G401.6 (cell line): ENCODE measurements around the gene PRTG.
"Not testable (repeated sequence)": the region's sequence is repeated elsewhere in the genome, so short reads cannot be mapped to it uniquely, and the experiment has no call there.

Experiments
- FAIRE-seq: peaks from 2 replicates; lab custom pipeline; 2012; peaks lifted over from hg19 to GRCh38; lab: Jason Lieb, UNC

The PRTG gene

DNA sequence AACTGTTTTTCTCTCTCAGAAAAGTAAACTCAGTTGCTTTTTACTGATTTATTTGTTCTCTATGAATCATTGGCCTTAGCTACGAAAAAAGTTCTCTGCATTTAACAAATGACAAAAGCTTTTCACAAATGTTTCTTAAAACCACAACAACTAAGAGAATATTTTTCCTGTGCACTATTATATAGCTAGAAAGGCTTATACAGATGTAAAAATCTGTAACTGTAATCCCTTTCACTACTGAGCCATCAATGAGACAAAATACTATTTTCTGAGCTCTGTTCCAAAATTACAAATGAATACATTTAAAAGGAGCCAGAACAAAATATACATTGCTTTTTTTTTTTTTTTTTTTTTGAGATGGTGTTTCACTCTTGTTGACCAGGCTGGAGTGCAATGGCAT is 109.2 kb downstream of the PRTG start:
- FAIRE-seq, result peak; percentile 82

DNA sequence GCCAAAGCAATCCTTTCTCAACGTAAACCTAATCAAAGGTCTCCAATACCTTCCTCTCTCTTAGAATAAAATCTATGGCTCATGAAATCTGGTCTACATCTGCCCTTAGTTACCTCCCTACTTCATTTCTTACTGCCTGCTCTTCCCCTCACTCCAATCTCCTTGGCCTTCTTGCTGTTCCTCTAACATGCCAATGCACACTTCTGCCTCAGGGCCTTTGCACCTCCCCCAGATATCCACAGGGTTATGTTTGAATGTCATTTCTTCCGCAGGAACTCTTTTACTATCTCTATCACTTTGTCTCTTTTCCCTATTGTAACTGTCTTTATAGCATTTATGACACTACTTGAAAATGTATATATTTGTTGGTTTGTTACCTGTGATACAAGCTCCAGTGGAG is 110.5 kb downstream of the PRTG start:
- FAIRE-seq, result no peak

DNA sequence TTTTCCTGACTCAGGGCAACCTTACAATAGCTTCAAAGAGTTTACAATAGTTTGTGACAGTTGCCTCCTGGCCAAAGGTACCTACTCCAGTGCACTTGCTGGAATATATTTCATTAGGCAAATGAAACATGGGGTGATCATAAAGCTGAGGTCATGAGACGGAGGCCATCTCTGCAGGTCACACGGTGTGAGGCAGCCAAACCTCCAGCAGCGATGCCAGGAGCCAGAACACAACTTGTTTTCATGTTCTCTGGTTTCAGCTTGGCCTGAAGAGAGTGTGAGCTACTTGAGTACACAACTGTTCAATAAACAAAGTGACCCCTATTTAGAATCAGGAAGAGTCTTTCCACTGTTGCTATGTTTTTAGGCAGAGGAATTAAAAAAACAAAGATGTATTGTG is 112.1 kb downstream of the PRTG start:
- FAIRE-seq, result peak; percentile 99

DNA sequence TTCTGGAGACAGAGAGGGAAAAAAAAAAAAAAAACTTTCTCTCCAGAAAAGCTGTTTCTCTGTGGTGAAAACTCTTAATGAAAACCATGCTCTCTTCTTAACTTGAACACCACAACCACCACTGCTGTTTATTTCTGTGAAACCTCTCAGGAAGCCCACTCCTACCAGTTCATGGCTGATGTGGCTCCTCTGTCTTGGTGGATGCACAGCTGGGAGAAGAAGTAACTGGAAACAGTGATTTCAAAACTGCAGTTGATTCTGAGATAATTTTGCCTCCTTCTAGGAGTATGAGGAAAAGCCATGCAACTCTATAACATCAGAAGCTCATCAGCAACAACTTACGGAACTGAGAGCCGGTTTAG is 114.6 kb downstream of the PRTG start:
- no peak for FAIRE-seq

DNA sequence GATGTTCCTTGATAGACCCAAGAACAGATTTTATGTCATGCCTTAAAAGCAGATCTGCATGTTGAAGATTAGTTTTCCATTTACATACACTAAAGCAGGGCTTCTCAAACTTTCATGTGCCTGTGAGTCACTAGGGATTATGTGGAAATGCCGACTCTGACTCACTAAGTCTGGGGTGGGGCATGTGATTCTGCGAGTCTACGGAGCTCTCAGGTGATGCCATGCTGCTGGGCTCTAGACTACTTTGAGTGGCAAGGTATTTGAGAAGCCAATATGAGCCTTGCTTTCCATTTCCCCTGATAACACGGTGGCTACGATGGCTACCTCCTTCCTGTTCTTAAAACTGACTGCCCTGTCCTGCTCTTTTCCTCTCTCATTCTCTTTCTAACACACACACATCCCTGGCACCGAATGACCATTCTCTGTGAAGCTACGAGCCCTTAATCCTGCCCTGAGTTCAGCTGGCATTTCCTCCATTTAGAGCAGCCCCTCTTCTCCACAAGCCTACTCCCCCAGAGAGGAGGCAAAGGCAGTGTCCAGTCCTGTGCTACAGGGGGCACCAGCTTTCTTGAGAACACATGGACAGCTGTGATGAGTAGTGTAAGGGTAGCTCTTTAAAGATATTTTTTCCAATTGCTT is 115.1 kb downstream of the PRTG start:
- peak; percentile 99 for FAIRE-seq

DNA sequence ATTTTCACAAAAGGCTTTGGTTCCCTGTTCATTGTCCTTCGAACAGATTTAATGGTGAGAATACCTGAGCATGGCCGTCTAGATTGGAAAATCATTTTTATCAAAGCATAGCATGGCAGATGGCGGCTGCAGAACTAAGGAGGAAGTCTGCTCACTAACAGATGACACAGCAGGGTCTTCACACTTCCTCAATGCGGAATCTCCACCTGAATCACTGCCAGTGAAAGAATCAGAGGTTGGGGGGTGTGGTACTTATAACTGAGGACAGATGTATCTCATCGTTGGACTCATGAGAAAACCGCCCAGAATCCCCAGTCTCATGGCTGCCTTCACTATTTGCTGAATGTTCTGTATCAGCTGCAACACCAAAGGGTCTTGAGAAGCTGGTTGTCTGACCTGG is 123.2 kb downstream of the PRTG start:
- no peak for FAIRE-seq

DNA sequence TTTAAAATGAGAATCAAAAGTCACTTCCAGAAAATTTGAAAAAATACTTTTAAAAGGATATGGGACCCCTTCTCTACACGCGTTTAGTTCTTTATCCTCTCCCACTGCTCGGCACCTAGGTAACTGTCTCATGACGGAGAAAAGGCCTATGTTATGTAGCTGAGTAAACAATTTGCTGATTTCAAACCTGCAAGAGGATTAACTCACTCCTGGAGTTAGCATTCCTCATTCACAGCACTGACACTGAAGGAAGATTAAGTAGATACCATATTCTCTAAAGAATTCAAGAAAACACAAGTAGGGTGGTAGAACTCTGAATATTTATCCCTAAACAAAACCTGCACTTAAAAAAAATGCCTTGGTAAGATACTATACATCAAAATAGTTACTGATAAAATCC is 124.6 kb downstream of the PRTG start:
- peak; percentile 99 for FAIRE-seq

DNA sequence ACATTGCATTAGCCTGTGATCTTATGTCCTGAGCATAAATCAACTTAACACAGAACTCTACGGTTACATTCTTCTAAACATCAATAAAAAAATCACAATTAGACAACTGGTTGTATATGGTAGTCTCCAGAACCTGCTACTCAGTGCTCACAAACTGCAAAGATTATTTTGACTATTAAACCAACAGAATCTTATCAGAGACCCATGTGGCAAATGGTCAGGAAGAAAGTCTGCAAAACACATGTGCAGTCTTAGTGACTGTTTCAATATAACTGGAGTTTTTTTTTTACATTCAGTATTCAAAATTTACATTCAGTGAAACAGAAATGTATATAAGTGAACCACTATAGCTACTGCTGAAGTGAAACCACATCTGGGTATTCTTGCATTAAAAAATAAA is 127.5 kb downstream of the PRTG start:
- FAIRE-seq, result no peak

DNA sequence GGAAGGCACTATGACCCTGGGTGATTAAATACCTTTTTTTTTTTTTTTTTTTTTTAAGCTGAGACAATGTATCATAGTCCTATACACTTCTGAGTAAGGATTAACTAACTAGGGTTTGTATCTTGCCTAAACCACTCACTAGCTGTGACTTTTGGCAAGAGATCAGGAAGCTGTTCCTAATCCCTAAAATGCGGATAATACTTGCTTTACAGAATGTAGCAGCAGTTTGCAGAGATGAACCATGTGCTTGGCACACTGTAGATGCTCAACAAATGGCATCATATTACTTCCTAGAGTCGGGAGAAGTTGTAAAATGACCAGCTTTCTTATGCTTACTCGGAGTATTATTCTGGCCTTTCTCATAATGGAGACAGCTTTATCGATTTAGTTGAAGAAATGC is 129.2 kb downstream of the PRTG start:
- peak; percentile 59 for FAIRE-seq

GRCh38 chr15:55606214-55606613 is 136.7 kb downstream of the PRTG start:
- FAIRE-seq, result no peak

- no peak for FAIRE-seq
These were observed 141.6 kb downstream of the PRTG start for GRCh38 chr15:55601374-55601773.

- no peak for FAIRE-seq
These were observed 143.5 kb downstream of the PRTG start for GRCh38 chr15:55599439-55599838.

DNA sequence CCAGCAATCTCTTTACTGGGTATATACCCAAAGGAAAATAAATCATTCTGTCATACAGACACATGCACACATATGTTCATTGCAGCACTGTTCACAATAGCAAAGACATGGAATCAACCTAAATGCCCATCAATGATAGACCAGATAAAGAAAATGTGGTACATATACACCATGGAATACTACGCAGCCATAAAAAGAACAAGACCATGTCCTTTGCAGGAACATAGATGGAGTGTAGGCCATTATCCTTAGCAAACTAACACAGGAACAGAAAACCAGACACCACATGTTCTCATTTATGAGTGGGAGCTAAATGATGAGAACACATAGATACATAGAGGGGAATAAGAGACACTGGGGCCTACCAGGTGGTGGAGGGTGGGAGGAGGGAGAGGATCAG is 149.9 kb downstream of the PRTG start:
- FAIRE-seq, result not testable (repeated sequence)

- FAIRE-seq, result no peak
These were observed 152.2 kb downstream of the PRTG start for GRCh38 chr15:55590788-55591187.

DNA sequence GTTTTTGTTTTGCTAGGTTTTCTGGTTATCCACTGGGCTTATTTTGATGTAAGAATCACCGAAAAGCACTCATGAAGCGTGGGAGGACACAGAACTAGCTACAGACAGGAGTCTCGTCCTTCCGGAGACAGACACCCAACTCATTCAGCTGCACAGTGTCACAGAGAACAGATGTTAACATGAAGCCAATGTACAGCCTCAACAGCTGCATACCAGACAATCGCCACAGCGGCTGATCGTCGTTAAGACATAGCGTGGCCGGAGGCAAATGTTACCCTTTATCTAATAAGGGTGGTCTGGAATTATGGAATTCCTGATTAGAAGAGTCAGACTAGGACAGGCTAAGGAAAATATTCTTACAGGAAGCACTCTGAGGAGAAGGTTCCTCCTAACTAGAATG is 153.7 kb downstream of the PRTG start:
- no peak for FAIRE-seq

GRCh38 chr15:55588815-55589115 is 154.2 kb downstream of the PRTG start:
- FAIRE-seq, result peak; percentile 86

- FAIRE-seq, result no peak
These were observed 154.7 kb downstream of the PRTG start, which contains the start of gene PYGO1 for GRCh38 chr15:55588070-55588814. Gene PYGO1 (minus strand): TSS chr15:55588345. CDS start chr15:55587883, 462 bp downstream.

DNA sequence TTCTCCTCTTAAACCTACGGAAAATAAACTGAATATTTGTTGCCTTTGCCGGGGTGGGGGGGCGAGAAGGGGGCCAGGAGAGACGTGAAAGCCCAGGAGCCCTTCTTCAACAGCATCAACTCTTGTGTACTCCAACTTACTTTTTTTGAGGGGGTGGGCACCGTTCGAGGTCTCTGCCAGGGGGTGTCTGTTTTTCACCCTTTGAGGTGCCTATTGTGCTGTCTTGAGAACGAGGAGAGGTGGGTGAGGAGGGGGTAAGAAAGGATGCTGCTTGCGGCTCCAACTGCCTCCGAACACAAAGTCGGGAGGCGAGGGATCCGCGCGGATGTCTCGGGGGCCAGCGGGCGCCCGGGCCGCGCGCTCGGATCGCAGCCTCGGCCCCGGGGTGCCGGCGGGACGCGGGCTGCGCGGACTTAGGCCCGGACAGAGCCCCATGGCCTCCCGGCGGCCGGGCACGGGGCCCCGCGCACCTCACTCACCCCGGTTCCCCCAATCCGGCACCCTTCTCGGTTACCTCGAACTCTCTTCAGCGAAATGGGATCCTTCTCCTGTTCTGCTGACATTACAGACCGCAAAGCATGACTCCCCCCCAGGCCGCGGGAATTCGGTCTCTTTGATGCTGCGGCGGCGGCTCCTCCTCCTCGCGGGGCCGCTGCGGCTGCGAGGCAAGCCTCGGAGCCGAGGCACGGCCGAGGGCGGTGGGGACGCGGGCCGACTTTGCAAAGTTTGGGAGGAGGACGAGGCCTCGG is 155.5 kb downstream of the PRTG start:
- no peak for FAIRE-seq

GRCh38 chr15:55586808-55587207 is 156.1 kb downstream of the PRTG start:
- peak; percentile 8 for FAIRE-seq

GRCh38 chr15:55576943-55577342 is 166.0 kb downstream of the PRTG start:
- FAIRE-seq, result no peak

GRCh38 chr15:55574096-55574495 is 168.9 kb downstream of the PRTG start:
- peak; percentile 28 for FAIRE-seq

DNA sequence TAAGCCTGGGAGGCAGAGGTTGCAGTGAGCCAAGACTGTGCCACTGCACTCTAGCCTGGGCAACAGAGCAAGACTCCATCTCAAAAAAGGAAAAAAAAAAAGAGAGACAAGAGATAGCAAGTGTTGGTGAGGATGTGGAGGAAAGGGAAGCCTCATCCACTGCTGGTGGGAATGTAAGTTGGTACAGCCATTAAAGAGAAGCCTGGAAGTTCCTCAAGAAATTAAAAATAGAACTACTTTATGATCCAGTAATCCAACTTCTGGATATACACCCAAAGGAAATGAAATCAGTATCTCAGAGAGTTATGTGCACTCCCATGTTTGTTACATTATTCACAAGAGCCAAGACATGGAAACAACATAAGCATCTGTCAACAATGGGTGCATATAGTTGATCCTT is 169.7 kb downstream of the PRTG start:
- no peak for FAIRE-seq

GRCh38 chr15:55564347-55565145 is 178.4 kb downstream of the PRTG start:
- no peak for FAIRE-seq
